ENCODE results near the gene ZFP14.
A peak's percentile ranks its signal among the peaks of the same experiment; 100 is the strongest.

The ZFP14 gene

DNA sequence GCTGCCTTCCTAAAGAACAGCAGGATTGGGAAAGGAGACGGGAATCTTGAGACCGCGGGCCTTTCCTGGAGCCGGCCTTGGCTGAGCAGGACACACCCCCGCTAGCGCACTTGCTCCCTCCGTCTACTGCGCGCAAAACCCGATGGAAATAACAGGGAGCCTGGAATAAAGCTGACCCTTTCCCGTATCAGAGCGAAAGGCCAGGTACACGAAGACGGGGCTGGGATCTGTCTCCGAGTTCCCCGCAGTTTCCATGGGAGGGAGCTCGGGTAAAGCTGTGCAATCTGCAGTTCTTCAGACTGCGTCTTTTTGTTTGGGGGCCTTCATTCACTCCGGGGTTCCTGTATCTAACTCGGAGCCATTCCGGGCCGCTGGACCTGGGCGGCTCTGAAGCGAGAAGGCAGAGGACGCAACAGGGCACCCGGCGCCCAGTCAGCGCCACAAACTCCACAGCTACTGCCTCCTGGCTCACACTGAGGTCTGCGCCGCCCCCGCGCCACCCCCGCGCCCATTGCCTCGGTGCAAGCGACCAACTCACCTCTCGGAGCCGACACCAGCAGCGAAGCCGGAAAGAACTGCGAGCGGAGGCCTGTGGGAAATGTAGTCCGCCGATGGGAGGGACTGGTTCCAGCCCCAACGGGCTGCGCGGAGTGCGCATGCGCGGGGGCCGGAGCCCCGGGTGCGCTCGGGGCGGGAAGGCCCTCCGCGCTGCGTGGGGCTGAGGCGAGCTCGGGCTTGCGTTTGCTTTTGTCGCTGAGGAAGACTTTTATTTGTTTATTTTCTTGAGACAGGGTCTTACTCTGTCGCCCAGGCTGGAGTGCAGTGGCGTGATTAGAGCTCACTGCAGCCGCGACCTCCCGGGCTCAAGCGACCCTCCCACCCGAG is at the start of gene ZFP14:
Gene ZFP14 (minus strand): TSS at position 577 of the 885 bp plus-strand sequence. CDS start 11,309 bp downstream, outside the sequence.
- peak; percentile 96 for DNase-seq

DNA sequence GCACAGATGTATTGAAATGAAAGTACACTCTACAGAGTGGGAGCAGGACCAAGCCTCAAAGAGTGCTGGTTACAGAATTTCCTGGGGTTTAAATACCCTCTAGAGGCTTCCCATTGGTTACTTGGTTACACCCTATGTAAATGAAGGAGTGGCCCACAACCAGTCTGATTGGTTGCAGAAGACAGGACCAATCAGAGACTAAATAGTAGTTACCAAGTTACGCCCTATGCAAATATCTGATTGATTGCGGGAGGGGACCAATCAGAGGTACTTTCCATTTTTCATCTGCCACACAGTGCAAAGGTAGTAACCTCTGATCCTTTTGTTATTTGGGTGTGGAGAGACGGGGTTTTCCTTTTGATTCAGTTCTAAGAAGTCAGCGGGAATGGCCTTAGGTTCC is 44.9 kb upstream of the ZFP14 start:
- no peak for DNase-seq

DNA sequence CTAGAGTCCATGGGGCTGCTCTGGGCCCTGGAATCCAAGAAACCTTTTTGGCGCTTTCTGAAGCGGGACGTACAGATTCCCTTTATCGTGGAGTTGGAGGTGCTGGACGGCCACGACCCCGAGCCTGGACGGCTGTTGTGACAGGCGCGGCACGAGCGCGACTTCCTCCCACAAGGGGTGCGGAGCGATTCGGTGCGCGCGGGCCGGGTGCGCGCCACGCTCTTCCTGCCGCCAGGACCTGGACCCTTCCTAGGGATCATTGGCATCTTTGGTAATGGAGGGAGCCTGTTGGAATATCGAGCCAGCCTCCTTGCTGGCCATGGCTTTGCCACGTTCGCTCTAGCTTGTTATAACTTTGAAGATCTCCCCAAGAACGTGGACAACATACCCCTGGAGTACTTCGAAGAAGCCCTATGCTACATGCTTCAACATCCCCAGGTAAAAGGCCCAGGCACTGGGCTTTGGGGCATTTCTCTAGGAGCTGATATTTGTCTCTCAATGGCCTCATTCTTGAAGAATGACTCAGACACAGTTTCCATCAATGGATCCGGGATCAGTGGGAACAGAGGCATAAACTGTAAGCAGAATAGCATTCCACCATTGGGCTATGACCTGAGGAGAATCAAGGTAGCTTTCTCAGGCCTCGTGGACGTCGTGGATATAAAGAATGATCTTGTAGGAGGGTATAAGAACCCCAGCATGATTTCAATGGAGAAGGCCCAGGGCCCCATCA is 42.9 kb upstream of the ZFP14 start:
- no peak for DNase-seq

DNA sequence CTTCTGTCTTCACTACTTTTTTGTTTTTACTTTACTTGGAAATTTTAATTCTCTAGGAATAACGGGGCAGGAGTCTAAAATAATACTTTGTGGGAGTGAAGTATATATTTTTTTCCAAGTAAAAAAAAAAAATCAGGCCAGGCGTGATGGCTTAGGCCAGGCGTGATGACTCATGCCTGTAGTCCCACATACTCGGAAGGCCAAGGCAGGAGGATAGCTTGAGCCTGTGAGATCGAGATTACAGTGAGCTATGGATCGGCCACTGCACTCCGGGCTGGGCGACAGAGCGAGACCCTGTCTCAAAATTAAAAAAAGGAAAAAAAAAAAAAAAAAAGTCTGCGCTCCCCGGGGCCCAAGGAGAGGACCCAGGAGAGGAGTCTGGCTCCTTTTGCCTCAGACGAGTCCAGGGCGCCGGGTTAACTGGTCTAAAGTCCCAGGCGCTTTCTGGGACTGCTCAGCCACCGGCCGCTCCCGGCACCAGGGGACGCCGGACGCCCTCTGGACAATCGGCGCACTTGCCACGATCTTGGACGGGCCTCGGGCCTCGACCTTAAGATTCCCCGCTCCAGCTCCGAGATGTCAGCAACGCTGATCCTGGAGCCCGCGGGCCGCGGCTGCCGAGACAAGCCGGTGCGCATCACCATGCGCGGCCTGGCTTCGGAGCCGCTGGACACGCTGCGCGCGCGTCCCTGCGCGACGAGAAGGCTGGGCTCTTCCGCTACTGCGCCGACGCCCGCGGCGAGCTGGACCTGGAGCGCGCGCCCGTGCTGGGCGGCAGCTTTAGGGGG is 42.2 kb upstream of the ZFP14 start:
- peak; percentile 52 for DNase-seq

DNA sequence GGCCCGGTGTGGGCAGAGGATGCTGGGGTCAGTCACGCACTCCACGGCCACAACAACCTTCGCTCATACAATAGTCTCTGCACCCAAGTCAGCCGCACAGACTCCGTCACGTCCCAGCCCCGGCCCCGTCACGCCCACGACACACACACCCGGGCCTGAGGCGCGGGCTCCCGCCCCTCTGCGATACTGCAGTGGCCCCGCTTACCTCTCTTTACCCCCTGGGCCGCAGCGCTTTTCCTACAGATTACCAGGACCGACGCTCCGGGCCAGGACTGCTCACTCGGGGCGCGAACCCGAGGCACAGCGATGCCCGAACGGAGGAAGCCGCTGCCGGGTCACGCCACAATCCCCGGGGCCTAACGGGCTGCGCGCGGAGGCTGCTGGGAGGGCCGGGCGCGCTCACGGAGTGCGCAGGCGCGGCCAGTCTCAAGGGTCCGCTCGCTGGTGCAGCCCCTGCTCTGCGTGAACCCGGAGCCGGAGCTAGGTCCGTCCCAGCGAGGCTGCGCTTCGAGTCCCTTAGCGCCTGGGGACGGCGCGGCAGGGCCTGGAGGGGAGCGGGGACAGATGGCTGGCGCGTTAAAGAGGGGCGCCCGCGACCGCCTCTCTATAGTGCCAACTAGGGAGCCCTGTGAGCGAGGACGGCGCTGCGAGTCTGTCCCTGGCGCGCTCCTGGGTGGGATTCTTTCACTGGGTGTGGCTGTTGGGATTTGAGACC is 39.4 kb upstream of the ZFP14 start, which contains the start of gene ZFP82:
Gene ZFP82 (minus strand): TSS at position 358 of the 715 bp plus-strand sequence. CDS start 8,855 bp downstream, outside the sequence.
- peak; percentile 92 for DNase-seq

DNA sequence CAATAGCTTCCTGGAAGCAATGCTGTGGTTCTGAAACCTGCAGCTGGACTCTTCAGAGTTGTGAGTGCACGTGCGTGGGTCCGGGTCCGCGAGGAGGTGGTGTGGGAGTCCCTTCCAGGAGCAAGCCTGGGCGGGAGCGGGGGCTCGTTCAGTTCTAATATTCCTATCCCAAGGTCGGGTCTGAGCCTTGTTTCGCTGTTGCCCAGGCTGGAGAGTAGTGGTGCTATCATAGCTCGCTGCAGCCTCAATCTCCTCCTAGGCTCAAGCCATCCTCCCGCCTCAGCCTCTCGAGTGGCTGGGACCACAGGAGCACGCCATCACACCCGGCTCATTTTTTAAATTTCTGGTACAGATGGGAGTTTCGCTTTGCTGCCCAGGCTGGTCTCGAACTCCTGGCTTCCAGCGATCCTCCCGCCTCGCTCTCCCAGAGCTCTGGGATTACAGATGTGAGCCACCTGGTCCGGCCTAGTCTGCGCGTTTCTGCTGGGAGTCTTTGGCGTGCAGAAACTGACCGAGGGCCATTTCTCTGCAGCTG is 38.8 kb upstream of the ZFP14 start:
- no peak for DNase-seq

DNA sequence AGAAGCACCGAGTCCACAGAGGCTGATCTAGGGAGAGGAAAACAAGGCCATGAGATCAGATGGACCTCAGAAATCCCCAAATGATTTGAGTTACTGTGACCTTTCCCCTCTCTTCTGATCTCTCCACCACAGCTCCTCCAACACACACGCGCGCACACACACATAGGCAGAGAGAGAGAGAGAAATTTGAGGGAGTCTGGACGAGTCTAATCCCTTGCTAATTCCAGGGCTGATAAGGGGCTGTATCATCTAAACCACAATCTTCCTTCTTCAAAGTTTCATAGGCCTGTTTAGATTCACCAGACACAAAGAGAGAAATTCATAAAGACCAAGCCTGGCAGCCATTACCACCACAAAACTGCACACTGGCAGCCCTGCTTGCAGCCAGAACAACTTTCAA is 30.8 kb upstream of the ZFP14 start:
- no peak for DNase-seq

DNA sequence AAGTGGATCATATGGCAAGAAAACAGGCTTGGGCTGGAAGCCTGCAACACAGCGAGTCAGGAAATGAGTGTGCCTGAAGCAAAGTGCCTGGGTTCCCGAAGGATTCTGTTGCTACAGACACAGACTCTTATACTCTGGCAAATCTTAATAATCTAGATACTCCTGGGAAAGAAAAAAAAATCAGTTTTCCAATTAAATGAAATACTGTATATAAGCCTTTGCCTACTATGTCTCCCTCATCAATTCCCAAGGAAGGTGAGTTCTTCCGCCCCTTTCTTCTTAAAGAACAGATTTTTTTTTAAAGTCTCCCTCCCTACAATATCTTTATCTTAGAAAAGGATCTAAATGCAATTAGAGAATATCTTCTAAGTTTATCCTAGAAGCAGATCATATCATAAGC is 29.1 kb upstream of the ZFP14 start:
- DNase-seq: no peak

DNA sequence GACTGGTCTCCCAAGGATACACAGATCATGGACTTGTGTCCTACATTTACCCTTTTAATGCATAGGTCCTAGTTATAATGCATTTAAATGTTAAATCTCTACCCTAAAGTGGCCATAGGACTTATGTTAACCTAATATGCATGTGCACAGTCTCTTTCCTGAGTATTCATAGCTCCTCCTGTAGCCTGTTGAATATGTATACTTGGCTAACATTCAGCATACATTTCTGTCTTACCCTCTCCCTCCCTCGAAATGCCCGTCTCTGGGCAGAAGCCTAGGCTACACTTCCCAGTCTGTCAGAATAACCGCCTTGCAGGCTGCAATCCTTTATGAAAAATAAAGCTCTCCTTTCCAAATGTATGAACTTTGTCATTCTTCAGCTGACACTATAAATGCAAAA is 25.5 kb upstream of the ZFP14 start:
- no peak for DNase-seq

DNA sequence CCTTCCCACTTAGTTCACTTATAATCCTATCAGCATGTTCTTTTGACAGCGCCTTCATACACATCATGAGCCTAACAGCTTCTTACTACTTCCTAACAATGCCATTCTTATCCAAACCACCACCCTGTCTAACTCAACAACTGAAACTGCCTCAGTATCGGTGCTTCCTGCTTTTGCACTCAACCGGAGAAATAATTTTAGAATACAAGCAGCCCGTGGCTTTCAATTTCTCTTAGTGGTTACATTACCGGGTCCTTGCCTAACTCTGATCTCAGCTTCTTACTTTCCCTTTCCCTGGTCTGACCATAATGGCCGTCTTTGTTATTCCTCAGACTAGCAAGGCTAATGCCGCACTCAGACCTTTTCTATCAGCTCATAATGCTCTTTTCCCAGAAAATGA is 22.5 kb upstream of the ZFP14 start:
- DNase-seq: no peak

DNA sequence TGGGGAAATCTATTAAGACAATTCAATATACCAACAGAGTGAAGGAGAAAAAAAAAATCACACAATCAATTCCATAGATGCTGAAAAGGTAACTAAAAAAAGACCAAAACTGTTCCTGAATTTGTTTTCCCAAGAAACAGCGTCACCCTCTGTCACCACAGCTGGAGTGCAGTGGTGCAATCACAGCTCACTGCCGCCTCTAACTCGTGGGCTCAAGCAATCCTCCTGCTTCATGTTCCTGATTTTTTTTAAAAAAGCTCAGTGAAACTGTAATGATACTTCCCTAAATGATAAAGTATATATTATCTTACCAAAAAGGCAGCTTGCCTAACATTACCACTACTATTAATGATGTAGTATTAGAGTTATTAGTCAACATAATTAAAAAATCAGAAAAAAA is 19.6 kb upstream of the ZFP14 start:
- DNase-seq: no peak

DNA sequence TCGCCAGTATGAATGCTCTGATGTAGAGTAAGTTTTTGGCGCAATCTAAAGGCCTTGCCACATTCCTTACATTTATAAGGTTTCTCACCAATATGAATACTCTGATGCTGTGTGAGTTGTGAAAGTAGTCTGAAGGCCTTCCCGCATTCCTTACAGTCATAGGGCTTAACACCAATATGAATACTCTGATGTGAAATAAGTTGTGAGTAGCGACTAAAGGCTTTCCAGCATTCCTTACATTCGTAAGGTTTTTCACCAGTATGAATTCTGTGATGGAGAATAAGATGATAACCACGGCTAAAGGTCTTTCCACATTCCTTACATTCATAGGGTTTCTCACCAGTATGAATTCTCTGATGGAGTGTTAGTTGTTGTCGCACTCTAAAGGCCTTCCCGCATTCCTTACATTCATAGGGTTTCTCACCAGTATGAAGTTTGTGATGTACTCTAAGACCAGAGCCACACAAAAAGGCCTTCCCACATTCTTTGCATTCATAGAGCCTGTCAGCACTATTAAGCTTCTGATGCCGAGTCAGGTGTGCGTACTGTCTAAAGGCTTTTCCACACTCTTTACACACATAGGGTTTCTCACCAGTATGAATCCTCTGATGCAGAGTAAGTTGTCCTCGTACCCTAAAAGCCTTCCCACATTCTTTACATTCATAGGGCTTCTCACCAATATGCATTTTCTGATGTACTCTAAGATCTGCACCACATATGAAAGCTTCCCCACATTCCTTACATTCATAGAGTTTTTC is 14.1 kb upstream of the ZFP14 start:
- DNase-seq: no peak

DNA sequence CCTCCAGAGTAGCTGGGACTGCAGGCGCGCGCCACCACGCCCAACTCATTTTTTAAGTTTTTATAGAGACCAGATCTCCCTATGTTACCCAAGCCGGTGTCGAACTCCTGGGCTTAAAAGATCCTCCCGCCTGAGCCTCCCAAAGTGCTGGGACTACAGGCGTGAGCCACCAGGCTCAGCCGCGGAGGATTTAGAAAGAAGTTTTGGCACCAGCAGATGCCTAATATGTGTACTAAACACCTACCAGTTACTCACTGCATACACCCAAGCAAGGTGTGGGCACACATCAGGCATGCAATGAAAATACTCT is 464 bp upstream of the ZFP14 start:
- DNase-seq: no peak

DNA sequence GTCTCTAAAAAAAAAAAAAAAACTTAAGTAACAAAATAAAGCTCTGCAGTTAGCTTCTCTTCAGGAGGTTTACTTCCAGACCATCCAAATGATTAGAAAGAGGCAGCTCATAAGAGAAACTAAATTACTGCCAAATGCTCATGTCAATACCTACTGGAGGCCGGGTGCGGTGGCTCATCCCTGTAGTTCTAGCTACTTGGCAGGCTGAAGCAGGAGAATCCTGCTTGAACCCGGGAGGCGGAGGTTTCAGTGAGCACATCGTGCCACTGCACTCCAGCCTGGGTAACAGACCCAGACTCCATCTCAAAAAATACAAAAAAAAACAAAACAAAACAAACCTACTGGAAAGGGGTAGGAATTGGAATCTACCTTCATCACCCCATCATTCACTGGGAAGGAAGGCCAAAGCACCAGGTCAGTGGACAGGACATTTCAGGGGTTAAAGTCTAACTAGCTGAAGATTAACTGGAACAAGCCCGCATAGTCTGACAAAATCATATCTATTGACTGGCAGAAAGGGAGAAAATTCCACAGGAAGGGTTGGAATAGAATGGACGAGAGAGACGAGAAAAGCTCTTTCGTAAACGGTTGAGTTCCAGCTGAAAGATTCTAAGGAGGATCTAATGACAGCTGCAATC is 1.3 kb downstream of the ZFP14 start:
- no peak for DNase-seq

DNA sequence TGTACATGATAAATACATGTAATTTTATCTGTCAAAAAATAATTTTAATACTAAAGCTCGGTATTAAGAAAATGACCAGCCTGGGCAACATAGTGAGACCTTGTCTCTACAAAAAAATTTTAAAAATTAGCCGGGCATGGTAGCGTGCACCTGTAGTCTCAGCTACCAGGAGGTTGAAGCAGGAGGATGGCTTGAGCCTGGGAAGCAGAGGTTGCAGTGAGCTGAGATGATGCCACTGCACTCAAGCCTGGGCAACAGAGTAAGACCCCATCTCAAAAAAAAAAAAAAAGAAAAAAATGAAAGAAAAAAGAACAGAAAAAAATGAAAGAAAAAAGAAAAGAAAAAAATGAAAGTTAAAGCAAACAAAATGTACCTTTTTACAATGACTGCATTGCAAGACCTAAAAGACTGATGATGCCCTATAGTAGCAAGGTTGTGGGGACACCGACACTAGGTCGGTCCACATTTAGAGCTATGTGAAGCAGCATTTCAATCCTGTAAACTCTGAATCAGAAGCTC is 5.3 kb downstream of the ZFP14 start:
- DNase-seq: no peak

DNA sequence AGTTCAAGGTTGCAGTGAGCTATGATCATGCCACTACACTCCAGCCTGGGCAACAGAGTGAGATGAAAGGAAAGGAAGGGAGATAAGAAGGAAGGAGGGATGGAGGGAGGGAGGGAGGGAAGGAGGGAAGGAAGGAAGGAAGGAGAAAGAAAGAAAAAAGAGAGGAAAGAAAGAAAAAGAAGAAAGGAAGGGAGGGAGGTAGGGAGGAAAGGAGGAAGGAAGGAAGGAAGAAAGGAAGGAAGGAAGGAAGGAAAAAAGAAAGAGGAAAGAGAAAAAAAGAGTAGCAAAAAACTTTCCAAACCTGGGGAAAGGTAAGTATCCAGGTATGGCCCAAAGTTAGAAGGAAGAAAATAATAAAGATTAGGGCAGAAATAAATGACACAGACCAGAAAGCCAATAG is 7.1 kb downstream of the ZFP14 start:
- no peak for DNase-seq

DNA sequence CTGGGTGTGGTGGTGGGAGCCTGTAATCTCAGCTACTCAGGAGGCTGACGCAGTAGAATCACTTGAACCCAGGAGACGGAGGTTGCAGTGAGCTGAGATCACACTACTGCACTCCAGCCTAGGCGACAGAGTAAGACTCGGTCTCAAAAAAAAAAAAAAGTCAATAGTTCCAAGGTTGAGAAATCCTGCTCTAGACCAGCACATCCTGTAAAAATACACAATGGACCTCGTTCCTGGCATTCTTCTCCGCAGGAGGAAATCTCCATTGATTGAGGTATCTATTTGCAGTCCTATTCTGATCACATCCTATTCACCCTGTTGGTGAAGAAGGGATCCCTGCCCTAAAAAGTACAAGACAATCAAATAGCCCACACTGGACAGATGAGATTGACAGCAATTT is 15.2 kb downstream of the ZFP14 start:
- no peak for DNase-seq

DNA sequence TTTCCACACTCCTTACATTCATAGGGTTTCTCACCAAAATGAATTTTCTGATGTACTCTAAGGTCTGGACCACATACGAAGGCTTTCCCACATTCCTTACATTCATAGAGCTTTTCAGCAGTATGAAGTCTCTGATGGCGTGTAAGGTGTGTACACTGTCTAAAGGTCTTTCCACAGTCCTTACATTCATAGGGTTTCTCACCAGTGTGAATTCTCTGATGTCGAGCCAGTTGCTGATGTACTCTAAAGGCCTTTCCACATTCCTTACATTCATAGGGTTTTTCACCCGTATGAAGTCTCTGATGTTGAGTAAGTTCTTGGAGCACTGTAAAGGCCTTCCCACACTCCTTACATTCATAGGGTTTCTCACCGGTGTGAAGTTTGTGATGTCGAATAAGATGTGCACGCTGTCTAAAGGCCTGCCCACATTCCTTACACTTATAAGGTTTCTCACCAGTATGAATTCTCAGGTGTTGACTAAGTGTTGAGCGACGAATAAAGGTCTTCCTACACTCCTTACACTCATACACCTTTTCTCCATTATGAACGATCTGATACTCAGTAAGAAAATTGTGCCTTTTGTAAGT is 38.1 kb downstream of the ZFP14 start:
- DNase-seq: no peak

DNA sequence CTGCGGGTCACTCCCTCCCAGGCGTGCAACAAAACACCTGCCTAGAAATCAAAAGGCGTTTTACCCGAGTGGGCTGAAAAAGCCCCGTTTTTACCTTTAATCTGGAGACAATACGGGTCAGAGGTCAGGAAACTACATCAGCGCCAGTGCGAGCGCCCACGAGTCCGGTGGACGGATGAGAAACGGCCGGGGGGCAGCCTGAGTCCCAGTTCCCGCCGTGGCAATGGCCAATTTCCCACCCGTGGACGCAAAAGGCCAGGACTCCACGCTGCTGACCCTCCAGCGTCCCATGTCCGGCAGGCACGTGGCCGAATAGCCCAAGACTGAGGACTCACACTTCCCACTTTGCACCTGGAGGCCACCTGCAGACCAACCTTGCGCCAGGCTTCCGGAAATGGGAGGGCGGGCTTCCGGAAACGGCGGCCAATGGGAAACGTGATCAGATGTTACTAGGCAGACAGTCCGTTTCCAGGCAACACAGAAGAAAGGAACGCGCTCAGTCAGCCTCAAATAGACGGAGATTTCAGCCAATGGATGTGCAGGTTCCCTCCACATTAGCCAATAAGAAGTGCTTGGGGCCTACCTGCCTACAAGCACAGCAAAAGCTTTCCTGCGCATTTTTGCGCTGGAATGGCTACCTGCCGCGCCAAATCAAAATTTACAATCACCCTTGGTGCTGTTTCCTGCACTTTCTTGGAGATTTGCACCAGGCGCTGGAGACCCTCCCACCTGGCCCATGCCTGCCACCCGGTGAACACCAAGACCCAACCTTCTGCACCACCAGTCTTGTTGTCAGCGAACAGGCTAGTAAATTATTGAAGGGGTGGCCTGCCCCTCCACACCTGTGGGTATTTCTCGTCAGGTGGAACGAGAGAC is 47.4 kb downstream of the ZFP14 start:
- peak; percentile 94 for DNase-seq

DNA sequence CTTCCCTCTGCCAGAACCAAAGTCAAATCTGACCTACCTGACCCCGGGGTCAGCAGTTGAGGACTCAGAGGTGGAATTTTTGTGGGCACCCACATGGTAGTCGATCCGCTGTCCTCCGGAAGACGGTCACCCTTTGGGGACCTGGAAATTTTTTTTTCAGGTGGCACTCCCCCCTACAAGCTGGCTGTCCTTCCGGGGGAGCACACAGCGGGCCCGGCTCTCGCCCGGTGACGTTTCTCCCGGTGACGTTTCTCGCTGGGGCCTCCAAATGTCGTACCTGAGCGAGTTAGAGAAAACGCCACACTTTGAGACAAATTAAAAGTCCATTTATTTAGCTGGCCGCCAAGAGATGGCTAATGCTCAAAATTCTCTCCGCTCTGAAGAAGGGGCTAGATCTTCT is 48.8 kb downstream of the ZFP14 start:
- DNase-seq: no peak
